Measurements from ENCODE around the gene PLXDC1. TPM values are rescaled to one million over a fixed set of nuclear protein-coding genes. Genes with fewer than 3 reads are reported as not detected.
A peak's percentile ranks its signal among the peaks of the same experiment; 100 is the strongest.

PLXDC1 gene
- total RNA-seq, 1 donor from 2014 or later: 19.7 TPM

DNA sequence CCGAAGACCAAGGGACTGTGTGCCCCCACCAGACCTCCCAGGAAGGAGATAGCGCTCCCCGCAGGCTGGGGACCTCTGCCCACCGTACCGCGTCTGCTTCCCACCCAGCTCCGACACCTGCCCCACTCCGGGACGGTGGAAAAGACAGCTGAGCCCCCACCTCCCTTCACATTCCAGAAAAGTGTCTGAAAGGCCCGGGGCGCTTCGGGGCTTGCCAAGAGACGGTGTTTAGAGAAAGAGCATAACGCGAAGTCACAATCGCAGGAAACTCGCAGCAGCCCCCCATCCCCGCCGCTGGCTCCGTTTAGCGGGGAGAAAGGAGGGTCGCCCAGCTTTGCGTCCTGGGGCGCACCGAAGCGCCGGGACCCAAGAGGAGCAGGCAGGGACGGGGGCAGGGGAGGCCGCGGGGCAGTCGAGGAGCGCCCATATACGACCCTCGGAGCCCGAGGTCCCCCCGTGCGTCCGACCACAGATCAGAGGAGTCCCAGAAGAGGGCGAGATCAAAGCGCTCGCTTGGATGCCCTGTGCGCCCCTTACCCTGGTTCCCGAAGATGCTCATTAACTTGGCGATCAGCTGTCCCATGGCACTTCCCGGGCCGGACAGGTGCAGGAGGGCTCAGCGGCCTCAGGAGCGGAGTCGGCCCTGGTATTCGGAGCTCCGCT is 13.9 kb upstream of the PLXDC1 start:
- no peak for DNase-seq (ENCODE audit: extremely low spot score, unreplicated experiment)
- peaks cover 19% of the 10 kb centered on the region for H3K4me1 Mint-ChIP-seq (ENCODE audit: unreplicated experiment)
- no peaks in the 10 kb centered on the region for H3K9me3 Mint-ChIP-seq (ENCODE audit: unreplicated experiment)
- H3K36me3 Mint-ChIP-seq (ENCODE audit: unreplicated experiment): no peaks in the 10 kb centered on the region
- H3K27me3 Mint-ChIP-seq (ENCODE audit: unreplicated experiment): peaks cover 12% of the 10 kb centered on the region
- H3K27ac Mint-ChIP-seq (ENCODE audit: unreplicated experiment): peak overlapping the region; percentile 20
- H3K4me3 Mint-ChIP-seq (ENCODE audit: unreplicated experiment): peak overlapping the region; percentile 78
- TF ChIP-seq, protein P1, sequence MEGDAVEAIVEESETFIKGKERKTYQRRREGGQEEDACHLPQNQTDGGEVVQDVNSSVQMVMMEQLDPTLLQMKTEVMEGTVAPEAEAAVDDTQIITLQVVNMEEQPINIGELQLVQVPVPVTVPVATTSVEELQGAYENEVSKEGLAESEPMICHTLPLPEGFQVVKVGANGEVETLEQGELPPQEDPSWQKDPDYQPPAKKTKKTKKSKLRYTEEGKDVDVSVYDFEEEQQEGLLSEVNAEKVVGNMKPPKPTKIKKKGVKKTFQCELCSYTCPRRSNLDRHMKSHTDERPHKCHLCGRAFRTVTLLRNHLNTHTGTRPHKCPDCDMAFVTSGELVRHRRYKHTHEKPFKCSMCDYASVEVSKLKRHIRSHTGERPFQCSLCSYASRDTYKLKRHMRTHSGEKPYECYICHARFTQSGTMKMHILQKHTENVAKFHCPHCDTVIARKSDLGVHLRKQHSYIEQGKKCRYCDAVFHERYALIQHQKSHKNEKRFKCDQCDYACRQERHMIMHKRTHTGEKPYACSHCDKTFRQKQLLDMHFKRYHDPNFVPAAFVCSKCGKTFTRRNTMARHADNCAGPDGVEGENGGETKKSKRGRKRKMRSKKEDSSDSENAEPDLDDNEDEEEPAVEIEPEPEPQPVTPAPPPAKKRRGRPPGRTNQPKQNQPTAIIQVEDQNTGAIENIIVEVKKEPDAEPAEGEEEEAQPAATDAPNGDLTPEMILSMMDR (IDR thresholded peaks at IDR 0.05): no peak

DNA sequence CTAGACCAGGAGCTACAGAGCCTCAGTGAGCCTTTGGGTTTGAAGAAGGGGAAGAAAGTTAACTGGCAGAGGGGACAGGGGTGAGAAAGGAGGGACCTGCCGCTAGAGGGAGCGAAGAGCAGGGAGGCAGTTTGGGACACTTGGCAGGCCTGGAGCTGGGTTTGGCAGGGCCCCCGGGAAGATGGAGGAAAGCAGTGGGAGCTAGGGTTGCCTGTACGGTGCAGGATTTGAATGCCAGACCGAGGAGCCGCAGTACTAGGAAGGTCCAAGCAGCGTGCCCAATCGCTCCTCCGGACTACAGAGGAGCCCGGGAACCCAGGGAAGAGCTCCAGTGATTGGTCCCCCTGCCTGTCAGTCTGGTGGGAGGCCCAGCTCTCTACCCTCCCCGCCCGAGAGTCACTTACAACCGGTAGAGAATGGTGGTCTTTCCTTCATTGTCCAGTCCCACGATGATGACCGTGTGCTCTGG is 13.3 kb upstream of the PLXDC1 start:
- Mint-ChIP-seq H3K4me3 (ENCODE audit: unreplicated experiment) (peak overlapping the region; percentile 78), H3K9me3 (ENCODE audit: unreplicated experiment) (no peaks in the 10 kb centered on the region), H3K4me1 (ENCODE audit: unreplicated experiment) (peaks cover 19% of the 10 kb centered on the region), H3K36me3 (ENCODE audit: unreplicated experiment) (no peaks in the 10 kb centered on the region), H3K27ac (ENCODE audit: unreplicated experiment) (peak overlapping the region; percentile 44), H3K27me3 (ENCODE audit: unreplicated experiment) (peaks cover 12% of the 10 kb centered on the region)
- peak; percentile 93 for DNase-seq (ENCODE audit: extremely low spot score, unreplicated experiment)
- TF ChIP-seq, protein P1 (IDR thresholded peaks at IDR 0.05): peak; percentile 86

DNA sequence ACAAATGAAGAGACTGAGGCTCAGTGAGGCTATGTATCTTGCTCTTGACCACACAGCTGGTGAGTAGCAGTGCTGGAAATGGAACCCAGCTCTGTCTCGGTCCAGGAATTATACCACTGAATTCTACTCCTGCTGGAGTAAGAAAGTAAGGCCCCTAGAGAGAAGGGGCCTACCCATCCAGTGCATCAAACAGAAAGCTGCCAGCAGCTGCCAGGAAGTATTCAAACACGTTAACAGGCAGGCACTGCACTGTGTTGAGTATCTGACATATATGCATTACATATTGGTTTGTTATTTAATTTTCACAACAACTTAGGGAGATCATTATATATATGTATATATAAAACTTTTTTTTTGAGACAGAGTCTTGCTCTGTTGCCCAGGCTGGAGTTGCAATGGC is 10.5 kb upstream of the PLXDC1 start:
- Mint-ChIP-seq H3K27ac (ENCODE audit: unreplicated experiment) (no peak overlapping the region), H3K36me3 (ENCODE audit: unreplicated experiment) (no peaks in the 10 kb centered on the region), H3K4me1 (ENCODE audit: unreplicated experiment) (peaks cover 14% of the 10 kb centered on the region), H3K9me3 (ENCODE audit: unreplicated experiment) (no peaks in the 10 kb centered on the region), H3K27me3 (ENCODE audit: unreplicated experiment) (peaks cover 12% of the 10 kb centered on the region), H3K4me3 (ENCODE audit: unreplicated experiment) (no peak overlapping the region)
- no peak for DNase-seq (ENCODE audit: extremely low spot score, unreplicated experiment)
- TF ChIP-seq, protein P1 (IDR thresholded peaks at IDR 0.05): no peak

DNA sequence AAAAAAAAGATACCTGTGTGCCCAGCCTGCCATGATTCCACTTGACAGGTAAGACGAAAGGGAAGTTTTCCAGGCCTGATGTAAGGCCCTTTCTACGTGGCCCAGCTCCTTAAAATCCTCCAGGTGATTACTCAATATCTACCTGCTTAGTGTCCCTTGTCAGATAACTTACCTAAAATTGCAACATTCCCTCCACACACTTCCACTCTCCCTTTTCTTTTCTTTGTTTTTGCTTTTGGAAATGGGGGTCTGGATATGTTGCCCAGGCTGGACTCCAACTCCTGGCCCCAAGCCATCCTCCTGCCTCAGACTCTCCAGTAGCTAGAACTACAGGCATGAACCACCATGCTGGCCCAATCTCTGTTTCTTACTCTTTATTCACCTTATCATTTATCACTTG is 7.2 kb upstream of the PLXDC1 start:
- Mint-ChIP-seq H3K27me3 (ENCODE audit: unreplicated experiment) (no peaks in the 10 kb centered on the region), H3K27ac (ENCODE audit: unreplicated experiment) (no peak overlapping the region), H3K4me1 (ENCODE audit: unreplicated experiment) (peaks cover 4% of the 10 kb centered on the region), H3K9me3 (ENCODE audit: unreplicated experiment) (no peaks in the 10 kb centered on the region), H3K36me3 (ENCODE audit: unreplicated experiment) (no peaks in the 10 kb centered on the region), H3K4me3 (ENCODE audit: unreplicated experiment) (no peak overlapping the region)
- TF ChIP-seq, protein P1 (IDR thresholded peaks at IDR 0.05): no peak
- no peak for DNase-seq (ENCODE audit: extremely low spot score, unreplicated experiment)

DNA sequence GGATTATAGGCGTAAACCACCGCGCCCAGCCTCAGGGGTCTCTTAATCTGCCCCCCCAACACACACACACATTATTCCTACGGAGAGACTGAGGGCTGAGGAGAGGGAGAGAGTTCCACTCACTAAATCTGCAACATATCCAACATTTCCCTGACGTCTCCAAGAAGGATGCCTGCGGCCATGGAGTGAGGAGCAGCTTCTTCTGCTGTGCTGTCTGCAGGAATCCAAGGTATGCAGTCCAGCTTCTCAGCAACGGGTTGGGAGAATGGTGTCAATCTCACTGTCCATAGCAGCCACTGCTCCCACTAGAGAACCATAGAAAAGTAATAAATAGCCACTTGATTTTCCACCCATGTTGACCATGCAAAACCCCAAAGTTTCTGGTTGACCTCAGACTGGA is 5.1 kb upstream of the PLXDC1 start:
- Mint-ChIP-seq H3K27ac (ENCODE audit: unreplicated experiment) (no peak overlapping the region), H3K9me3 (ENCODE audit: unreplicated experiment) (no peaks in the 10 kb centered on the region), H3K4me1 (ENCODE audit: unreplicated experiment) (peaks cover 22% of the 10 kb centered on the region), H3K4me3 (ENCODE audit: unreplicated experiment) (no peak overlapping the region), H3K27me3 (ENCODE audit: unreplicated experiment) (no peaks in the 10 kb centered on the region), H3K36me3 (ENCODE audit: unreplicated experiment) (no peaks in the 10 kb centered on the region)
- TF ChIP-seq, protein P1 (IDR thresholded peaks at IDR 0.05): no peak
- DNase-seq (ENCODE audit: extremely low spot score, unreplicated experiment): no peak

Data from osteocyte (in vitro differentiated cells).